ENCODE measurements around the gene BTLA.

Gene BTLA

GRCh38 chr3:112446343-112446742, 52.9 kb downstream of the BTLA start (continued):
- no peak for TF ChIP-seq ZNF600 (tag by site-specific recombination; IDR thresholded peaks at IDR 0.05)
- no peak for TF ChIP-seq ZNF580 (tag by site-specific recombination; IDR thresholded peaks at IDR 0.05)

GRCh38 chr3:112445839-112446238, 53.4 kb downstream of the BTLA start:
- ChIA-PET POLR2A (no interaction called here), CTCF (no interaction called here)
- no peaks in the 10 kb centered on the region for H3K36me3 ChIP-seq (ENCODE audit: control insufficient read depth in 2 of 2, insufficient read depth in 1 of 2, low read length in 2 of 2)
- H3K4me1 ChIP-seq (ENCODE audit: control insufficient read depth, insufficient read depth, low read length), result no peaks in the 10 kb centered on the region
- TF ChIP-seq AEBP2 (tag by site-specific recombination; IDR thresholded peaks at IDR 0.05; ENCODE audit: borderline replicate concordance) (no peak), MZF1 (tag by site-specific recombination; IDR thresholded peaks at IDR 0.05; ENCODE audit: borderline replicate concordance) (no peak), ZNF501 (tag by site-specific recombination; IDR thresholded peaks at IDR 0.05) (no peak), REST (tag by site-specific recombination; IDR thresholded peaks at IDR 0.05) (no peak), ZNF768 (tag by site-specific recombination; IDR thresholded peaks at IDR 0.05) (no peak), HIC1 (tag by site-specific recombination; IDR thresholded peaks at IDR 0.05) (no peak), ZNF660 (tag by site-specific recombination; IDR thresholded peaks at IDR 0.05) (no peak), SP7 (tag by site-specific recombination; IDR thresholded peaks at IDR 0.05) (no peak)
- no peak overlapping the region for H3K4me3 ChIP-seq (ENCODE audit: low read depth, low read length)
- H3K27ac ChIP-seq (ENCODE audit: extremely low read depth, low read depth, low read length), result no peak overlapping the region
- no peaks in the 10 kb centered on the region for H3K9me3 ChIP-seq (ENCODE audit: control insufficient read depth, insufficient read depth, low read depth, low read length)

- POLR2A ChIA-PET, result no interaction called here
- H3K36me3 ChIP-seq (ENCODE audit: control insufficient read depth in 2 of 2, insufficient read depth in 1 of 2, low read length in 2 of 2), result no peaks in the 10 kb centered on the region
- no peaks in the 10 kb centered on the region for H3K9me3 ChIP-seq (ENCODE audit: control insufficient read depth, insufficient read depth, low read depth, low read length)
- CTCF ChIA-PET, result interaction anchor here (0.6 to 1.2 kb wide), 2 partner anchors 144 to 152 kb away, joined by 3 read pairs; no protein-coding TSS in a partner anchor
- H3K4me3 ChIP-seq (ENCODE audit: low read depth, low read length), result no peak overlapping the region
- TF ChIP-seq SCRT2 (tag by site-specific recombination; IDR thresholded peaks at IDR 0.05) (no peak), SETDB1 (IDR thresholded peaks at IDR 0.05; ENCODE audit: insufficient read length, low read length) (peak; percentile 54), ZFP69B (tag by site-specific recombination; IDR thresholded peaks at IDR 0.05) (no peak), ZNF658 (tag by site-specific recombination; IDR thresholded peaks at IDR 0.05) (no peak), ZBTB49 (tag by site-specific recombination; IDR thresholded peaks at IDR 0.05; ENCODE audit: low read depth) (no peak), ZNF148 (tag by site-specific recombination; IDR thresholded peaks at IDR 0.05; ENCODE audit: borderline replicate concordance) (no peak)
- H3K27ac ChIP-seq (ENCODE audit: extremely low read depth, low read depth, low read length), result no peak overlapping the region
- H3K4me1 ChIP-seq (ENCODE audit: control insufficient read depth, insufficient read depth, low read length), result no peaks in the 10 kb centered on the region
Measured at GRCh38 chr3:112437146-112438022, 61.9 kb downstream of the BTLA start.
